HEK293T (cell line): Measurements from ENCODE around the gene OR10G3.

ENCODE experiments used
- CTCF ChIA-PET: fragments of 350-600 bp; formaldehyde crosslinking; extraction: SDS; loops from one replicate; lab custom pipeline; 2021; ENCODE audit warnings: antibody characterized with exemption, inconsistent platforms; lab: Yijun Ruan, JAX
- POLR2A ChIA-PET: fragments of 350-600 bp; formaldehyde crosslinking; extraction: SDS; loops from one replicate; lab custom pipeline; 2020; ENCODE audit warnings: antibody characterized with exemption, inconsistent platforms; lab: Yijun Ruan, JAX
- DNase-seq: peaks from one replicate; pipeline ENCODE4 v3.0.0; 2012; ENCODE audit warnings: mixed read lengths; ENCODE audit errors: extremely low spot score
- ARNT ChIP-seq: fragments of 450-650 bp; IDR thresholded peaks from 2 replicates; pipeline ENCODE4 v1.6.1; 2017; ENCODE audit warnings: mild to moderate bottlenecking
- BHLHE40 ChIP-seq: fragments of 450-650 bp; IDR thresholded peaks from 2 replicates; pipeline ENCODE4 v1.6.1; 2016; ENCODE audit warnings: mild to moderate bottlenecking, moderate library complexity, borderline replicate concordance
- CTBP1 ChIP-seq: fragments of 450-650 bp; IDR thresholded peaks from 2 replicates; pipeline ENCODE4 v1.6.1; 2016; ENCODE audit warnings: borderline replicate concordance
- ELF4 ChIP-seq: fragments of 450-650 bp; IDR thresholded peaks from 2 replicates; pipeline ENCODE4 v1.6.1; 2017; ENCODE audit warnings: antibody characterized with exemption
- FOXA1 ChIP-seq: fragments of 450-650 bp; IDR thresholded peaks from 2 replicates; pipeline ENCODE4 v1.6.1; 2016; ENCODE audit warnings: mild to moderate bottlenecking
- FOXK2 ChIP-seq: fragments of 450-650 bp; IDR thresholded peaks from 2 replicates; pipeline ENCODE4 v1.6.1; 2016; ENCODE audit warnings: mild to moderate bottlenecking
- FOXM1 ChIP-seq: fragments of 450-650 bp; IDR thresholded peaks from 2 replicates; pipeline ENCODE4 v1.6.1; 2017; ENCODE audit warnings: mild to moderate bottlenecking, borderline replicate concordance
- HDGF ChIP-seq: fragments of 450-650 bp; IDR thresholded peaks from 2 replicates; pipeline ENCODE4 v1.6.1; 2017; ENCODE audit warnings: antibody characterized with exemption, borderline replicate concordance
- L3MBTL2 ChIP-seq: fragments of 450-650 bp; conservative IDR thresholded peaks from 2 replicates; pipeline ENCODE4 v1.6.1; 2016; ENCODE audit warnings: mild to moderate bottlenecking
- LEF1 ChIP-seq: fragments of 450-650 bp; IDR thresholded peaks from 2 replicates; pipeline ENCODE4 v1.6.1; 2017; ENCODE audit warnings: mild to moderate bottlenecking, borderline replicate concordance
- NFRKB ChIP-seq: fragments of 450-650 bp; IDR thresholded peaks from 2 replicates; pipeline ENCODE4 v1.6.1; 2016; ENCODE audit warnings: mild to moderate bottlenecking, moderate library complexity
- PKNOX1 ChIP-seq: fragments of 450-650 bp; IDR thresholded peaks from 2 replicates; pipeline ENCODE4 v1.6.1; 2016
- SP1 ChIP-seq: fragments of 450-650 bp; IDR thresholded peaks from 2 replicates; pipeline ENCODE4 v1.6.1; 2017
- SUZ12 ChIP-seq: fragments of 450-650 bp; IDR thresholded peaks from 2 replicates; pipeline ENCODE4 v1.6.1; 2016; ENCODE audit warnings: mild to moderate bottlenecking
- TARDBP ChIP-seq: fragments of 450-650 bp; IDR thresholded peaks from 2 replicates; pipeline ENCODE4 v1.6.1; 2016
- ZNF384 ChIP-seq: fragments of 450-650 bp; IDR thresholded peaks from 2 replicates; pipeline ENCODE4 v1.6.1; 2016

OR10G3 gene

GRCh38 chr14:21534576-21534975 lies 45.3 kb downstream of the OR10G3 start:
- CTCF ChIA-PET, result interaction anchor here (0.6 kb wide), 1 partner anchor 18 kb away, joined by 5 read pairs; no protein-coding TSS in a partner anchor
- DNase-seq, result no peak
- no peak for TF ChIP-seq ARNT
- TF ChIP-seq LEF1, result no peak
- no peak for TF ChIP-seq PKNOX1
- TF ChIP-seq FOXM1, result no peak
- no peak for TF ChIP-seq ZNF384
- POLR2A ChIA-PET, result interaction anchor here (1.1 to 2.9 kb wide), 2 partner anchors 8 to 23 kb away, joined by 10 to 19 read pairs; partner anchors contain the start of genes METTL3 and SALL2

GRCh38 chr14:21533294-21533693 lies 46.6 kb downstream of the OR10G3 start:
- TF ChIP-seq NFRKB (no peak), PKNOX1 (no peak), FOXK2 (no peak), FOXA1 (no peak), CTBP1 (no peak), SUZ12 (no peak), ELF4 (no peak), ZNF384 (no peak), SP1 (no peak), HDGF (no peak), LEF1 (no peak), FOXM1 (no peak), ARNT (no peak), TARDBP (no peak)
- no peak for DNase-seq
- ChIA-PET POLR2A (interaction anchor here (1.1 kb wide), 1 partner anchor 22 kb away, joined by 10 read pairs; the partner anchor contains the start of gene METTL3), CTCF (no interaction called here)

- CTCF ChIA-PET, result no interaction called here
- no peak for DNase-seq
- TF ChIP-seq SUZ12, result no peak
- no peak for TF ChIP-seq ARNT
- TF ChIP-seq CTBP1, result no peak
- TF ChIP-seq ELF4, result no peak
- TF ChIP-seq FOXA1, result no peak
- no peak for TF ChIP-seq TARDBP
- TF ChIP-seq FOXM1, result no peak
- no peak for TF ChIP-seq L3MBTL2
- TF ChIP-seq SP1, result no peak
- POLR2A ChIA-PET, result interaction anchor here (1.6 to 12.6 kb wide), 2 partner anchors 9 to 17 kb away, joined by 6 to 257 read pairs; partner anchors contain the start of gene METTL3
These were observed 50.4 kb downstream of the OR10G3 start for GRCh38 chr14:21529515-21529914.

DNA sequence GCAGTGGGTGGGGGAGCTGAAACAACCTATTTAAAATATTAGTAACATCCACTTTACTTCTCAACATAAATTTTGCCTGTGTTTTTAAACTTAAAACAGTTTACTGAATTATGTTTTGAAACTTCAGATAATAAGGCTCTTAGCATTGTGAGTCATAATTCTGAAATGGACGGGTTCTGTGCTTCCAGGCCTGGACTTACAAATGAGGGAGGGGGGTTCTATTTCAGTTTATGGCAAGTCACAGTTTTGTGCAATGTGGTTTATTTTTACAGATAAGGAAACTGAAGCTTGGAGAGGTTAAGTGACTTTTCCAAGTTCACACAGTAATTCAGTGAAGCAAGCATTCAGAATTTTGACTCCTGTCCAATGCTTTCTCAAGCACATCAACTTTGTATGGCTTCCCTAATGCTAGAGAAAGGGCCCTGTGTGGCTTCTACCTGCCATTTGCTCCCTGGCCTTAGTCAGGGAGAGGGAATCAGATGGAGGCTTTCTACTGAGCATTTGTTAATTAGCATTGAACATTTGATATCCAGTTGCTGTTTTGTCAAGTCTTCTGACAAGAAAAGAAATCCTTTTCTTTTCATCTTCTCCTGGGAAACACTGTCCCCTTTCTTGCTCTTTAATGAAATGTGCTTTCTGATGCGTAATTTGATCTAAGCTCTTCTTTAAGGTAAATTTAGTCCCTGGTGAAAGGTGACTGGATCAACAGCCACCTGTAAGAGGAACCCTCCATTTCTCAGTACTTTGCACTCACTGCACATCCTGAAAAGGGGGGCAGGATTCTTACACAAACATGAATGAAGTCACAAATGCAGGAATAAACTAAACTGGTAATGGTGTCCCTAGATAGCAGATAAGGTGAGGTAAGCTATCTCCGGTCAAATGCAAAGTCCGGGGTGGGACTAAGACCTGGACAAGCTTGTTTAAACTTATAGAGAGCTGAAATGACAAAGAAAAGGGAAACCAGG lies 51.2 kb downstream of the OR10G3 start:
- no peak for DNase-seq
- POLR2A ChIA-PET, result interaction anchor here (1.6 to 12.6 kb wide), 2 partner anchors 9 to 16 kb away, joined by 6 to 257 read pairs; partner anchors contain the start of gene METTL3
- CTCF ChIA-PET, result interaction anchor here (0.6 kb wide), 1 partner anchor 72 kb away, joined by 3 read pairs; no protein-coding TSS in a partner anchor
- TF ChIP-seq NFRKB (no peak), FOXM1 (no peak)

GRCh38 chr14:21527318-21527679 lies 52.6 kb downstream of the OR10G3 start:
- ChIA-PET POLR2A (interaction anchor here (1.2 to 12.6 kb wide), 5 partner anchors 15 to 90 kb away, joined by 3 to 257 read pairs (median 15); partner anchors contain the start of gene METTL3), CTCF (interaction anchor here (0.9 to 1.9 kb wide), 2 partner anchors 11 to 29 kb away, joined by 3 to 6 read pairs; no protein-coding TSS in a partner anchor)
- TF ChIP-seq TARDBP (no peak), FOXK2 (no peak), L3MBTL2 (no peak), SUZ12 (no peak)
- DNase-seq, result no peak

DNA sequence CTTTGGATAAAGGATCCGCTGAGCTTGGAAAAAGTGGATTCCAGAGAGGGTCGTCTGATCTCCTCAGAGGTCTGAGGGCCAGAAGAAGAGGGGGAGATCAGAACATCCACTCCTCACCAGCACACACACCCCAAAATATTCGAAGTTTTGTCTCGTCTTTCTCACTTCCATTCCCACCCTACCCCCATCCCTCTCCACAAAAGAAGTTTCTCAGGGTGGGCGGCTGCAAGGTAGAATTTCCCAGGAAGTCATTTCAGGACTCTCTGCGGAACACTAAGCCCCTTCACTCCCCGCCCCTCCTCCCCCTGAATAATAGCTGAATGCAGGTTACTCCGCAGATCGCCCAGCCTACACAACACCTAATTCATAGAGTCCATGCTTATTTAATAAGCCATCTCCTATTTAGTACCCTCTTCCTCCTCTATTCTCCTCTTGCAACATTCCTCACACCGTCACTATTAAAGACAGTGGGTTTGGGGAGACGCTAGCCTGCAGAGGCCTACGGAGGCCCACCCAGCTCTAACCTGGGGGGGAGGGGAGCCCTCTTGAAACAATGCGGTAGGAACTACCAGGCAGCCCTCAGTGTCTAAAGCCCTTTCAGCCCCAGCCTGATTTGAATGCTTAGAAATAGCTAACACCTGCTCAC lies 53.1 kb downstream of the OR10G3 start:
- DNase-seq, result no peak
- ChIA-PET CTCF (interaction anchor here (0.7 to 1.9 kb wide), 5 partner anchors 11 to 50 kb away, joined by 3 to 6 read pairs (median 3); partner anchors contain the start of genes METTL3, RAB2B and TOX4), POLR2A (interaction anchor here (0.7 to 12.6 kb wide), 19 partner anchors 8 to 886 kb away, joined by 3 to 257 read pairs (median 4); partner anchors contain the start of genes METTL3, OR10G3, RAB2B and TOX4)
- TF ChIP-seq BHLHE40, result no peak
- no peak for TF ChIP-seq L3MBTL2
- TF ChIP-seq ARNT, result no peak
- TF ChIP-seq FOXM1, result no peak
- TF ChIP-seq CTBP1, result no peak
- no peak for TF ChIP-seq ELF4
